HG02970 (cell line): ENCODE data around the gene SLC9A6.
"Not testable (repeated sequence)": the region's sequence is repeated elsewhere in the genome, so short reads cannot be mapped to it uniquely, and the experiment has no call there.

Source experiments
- ATAC-seq: cut with Tn5 transposase; IDR thresholded peaks from one replicate; pipeline ENCODE4 v1.9.1; 2021; ENCODE audit warnings: mild to moderate bottlenecking, moderate library complexity, moderate number of reproducible peaks; ENCODE audit not compliant: unreplicated experiment, low FRiP score

Gene SLC9A6

GRCh38 chrX:136059350-136059749 lies 74.1 kb downstream of the SLC9A6 start:
- ATAC-seq = no peak

GRCh38 chrX:136061286-136061685 lies 76.1 kb downstream of the SLC9A6 start:
- no peak for ATAC-seq

- ATAC-seq = no peak
Observed at GRCh38 chrX:136061696-136062095, 76.5 kb downstream of the SLC9A6 start.

GRCh38 chrX:136063340-136064079 lies 78.3 kb downstream of the SLC9A6 start:
- ATAC-seq = no peak

- ATAC-seq = no peak
Observed at GRCh38 chrX:136064661-136065043, 79.4 kb downstream of the SLC9A6 start.

GRCh38 chrX:136065044-136065671 lies 79.9 kb downstream of the SLC9A6 start:
- no peak for ATAC-seq

- ATAC-seq = no peak
Observed at GRCh38 chrX:136067097-136067496, 81.9 kb downstream of the SLC9A6 start.

GRCh38 chrX:136067966-136068365 lies 82.7 kb downstream of the SLC9A6 start:
- ATAC-seq = no peak

- no peak for ATAC-seq
Observed at GRCh38 chrX:136076942-136077341, 91.7 kb downstream of the SLC9A6 start.

GRCh38 chrX:136080766-136081165 lies 95.5 kb downstream of the SLC9A6 start:
- no peak for ATAC-seq

GRCh38 chrX:136086521-136086920 lies 101.3 kb downstream of the SLC9A6 start:
- ATAC-seq = no peak

- not testable (repeated sequence) for ATAC-seq
Observed at GRCh38 chrX:136091898-136092297, 106.7 kb downstream of the SLC9A6 start.

GRCh38 chrX:136094962-136095361 lies 109.7 kb downstream of the SLC9A6 start:
- ATAC-seq = no peak
